Uterine smooth muscle cell (primary cell): ENCODE results near the gene DOCK10. TPM values are rescaled to one million over a fixed set of nuclear protein-coding genes. Genes with fewer than 3 reads are reported as not detected.

Experiments
- total RNA-seq: library from RNA; depleted of rRNA; stranded (reverse); fragments of >200 nt; gene quantifications from 2 replicates; pipeline ENCODE4 v1.2.3, GENCODE V29; 2014

Gene DOCK10
- total RNA-seq = 71.6 and 113 TPM in 2 replicates

GRCh38 chr2:225041851-225042799, at the start of gene DOCK10:
DOCK10 (minus strand) TSS chr2:225042468; CDS start chr2:225042374, 94 bp downstream.

GRCh38 chr2:224716201-224716600, 326.1 kb downstream of the DOCK10 start, which contains the start of gene CCDC195:
CCDC195 (minus strand) TSS chr2:224716365; CDS start chr2:224716365, 0 bp downstream.

